CD8-positive, alpha-beta memory T cell (primary cell): Measurements from ENCODE around the gene FDX2. TPM values are rescaled to one million over a fixed set of nuclear protein-coding genes. Genes with fewer than 3 reads are reported as not detected.

Source experiments
- CTCF ChIA-PET: fragments of 350-600 bp; sonication (Branson Sonifier 250); formaldehyde crosslinking; loops from one replicate; lab custom pipeline; 2021; ENCODE audit warnings: antibody characterized with exemption; lab: Charles Lee
- POLR2A ChIA-PET: fragments of 350-600 bp; sonication (Branson Sonifier 250); formaldehyde crosslinking; loops from one replicate; lab custom pipeline; 2021; ENCODE audit warnings: antibody characterized with exemption; lab: Charles Lee
- DNase-seq, 5 donors: peaks; one replicate each; pipeline versions ENCODE4 v3.0.0 to v3.0.0-alpha.2; 2020 to 2022; ENCODE audit warnings: mixed read lengths in 1 of 5
- H3K27ac ChIP-seq: one replicate; pipeline ENCODE4 v1.7.0; 2013; ENCODE audit warnings: low read depth, mild to moderate bottlenecking, low read length, moderate library complexity
- H3K27me3 ChIP-seq: 2 replicates; pipeline ENCODE4 v1.7.0; 2013; ENCODE audit warnings: low read length, mild to moderate bottlenecking; ENCODE audit not compliant: insufficient read depth, poor library complexity, severe bottlenecking
- H3K36me3 ChIP-seq: 2 replicates; pipeline ENCODE4 v1.7.0; 2013; ENCODE audit warnings: mild to moderate bottlenecking, low read length, moderate library complexity; ENCODE audit not compliant: insufficient read depth
- H3K4me1 ChIP-seq: 2 replicates; pipeline ENCODE4 v1.7.0; 2013; ENCODE audit warnings: mild to moderate bottlenecking, low read length, moderate library complexity; ENCODE audit not compliant: insufficient read depth
- H3K4me3 ChIP-seq: 2 replicates; pipeline ENCODE4 v1.7.0; 2013; ENCODE audit warnings: mild to moderate bottlenecking, low read length
- H3K9me3 ChIP-seq: 2 replicates; pipeline ENCODE4 v1.7.0; 2013; ENCODE audit warnings: mild to moderate bottlenecking, low read length
- H3K27ac Mint-ChIP-seq, 8 donors: one replicate each; pipeline ENCODE4 v1.8.0; 2020 to 2021; ENCODE audit warnings: mixed read lengths in 8 of 8, mild to moderate bottlenecking in 6 of 8, inconsistent platforms in 3 of 8, moderate library complexity in 3 of 8
- H3K27me3 Mint-ChIP-seq, 2 donors: one replicate each; pipeline ENCODE4 v1.8.0; 2020 to 2021; ENCODE audit warnings: mixed read lengths in 2 of 2, mild to moderate bottlenecking in 1 of 2, moderate library complexity in 1 of 2
- H3K36me3 Mint-ChIP-seq, 3 donors: one replicate each; pipeline ENCODE4 v1.8.0; 2020 to 2021; ENCODE audit warnings: mixed read lengths in 3 of 3, inconsistent platforms in 1 of 3, mild to moderate bottlenecking in 1 of 3
- H3K4me1 Mint-ChIP-seq, 3 donors: one replicate each; pipeline ENCODE4 v1.8.0; 2020 to 2021; ENCODE audit warnings: mixed read lengths in 3 of 3, inconsistent platforms in 1 of 3, mild to moderate bottlenecking in 1 of 3
- H3K4me3 Mint-ChIP-seq, 7 donors: one replicate each; pipeline ENCODE4 v1.8.0; 2020 to 2021; ENCODE audit warnings: mixed read lengths in 7 of 7, mild to moderate bottlenecking in 6 of 7, moderate library complexity in 4 of 7, inconsistent platforms in 2 of 7
- H3K9me3 Mint-ChIP-seq, 5 donors: one replicate each; pipeline ENCODE4 v1.8.0; 2020 to 2022; ENCODE audit warnings: mixed read lengths in 5 of 5, mild to moderate bottlenecking in 3 of 5, moderate library complexity in 2 of 5, inconsistent platforms in 1 of 5
- polyA plus RNA-seq: library from polyadenylated mRNA; unstranded; fragments of 300-500 nt; fragmentation: Illumina TruSeq; gene quantifications from one replicate; pipeline ENCODE4 v1.2.3, GENCODE V29; 2021
- total RNA-seq, 2 experiments: library from RNA; stranded (reverse); gene quantifications; one replicate each; pipeline ENCODE4 v1.2.3, GENCODE V29; 2021

The FDX2 gene
- total and polyA plus RNA-seq, 3 experiments from 2014 or later: 16.1 to 30.0 (median 29.6) TPM

- peaks cover 54% of the 10 kb centered on the region for H3K27me3 ChIP-seq
- no peak for DNase-seq
- ChIA-PET CTCF (interaction anchor here (1.8 to 8.0 kb wide), 4 partner anchors 13 to 131 kb away, joined by 4 to 71 read pairs (median 5); partner anchors contain the start of genes ICAM1 and RAVER1), POLR2A (interaction anchor here (1.4 to 7.6 kb wide), 2 partner anchors 22 to 425 kb away, joined by 3 to 47 read pairs; partner anchors contain the start of gene ICAM1)
- no peaks in the 10 kb centered on the region for H3K36me3 Mint-ChIP-seq
- H3K27me3 Mint-ChIP-seq: peaks cover 54 to 57% of the 10 kb centered on the region in 2 donors
- H3K36me3 ChIP-seq: no peaks in the 10 kb centered on the region
- peak overlapping the region; percentile 38 for H3K4me3 ChIP-seq
- H3K9me3 Mint-ChIP-seq: no peaks in the 10 kb centered on the region
- H3K27ac Mint-ChIP-seq: peak overlapping the region in 3 of 8 donors; percentile 60 to 88 (median 73)
- H3K9me3 ChIP-seq: no peaks in the 10 kb centered on the region
- H3K4me1 ChIP-seq: peaks cover 69% of the 10 kb centered on the region
- peaks cover 50 to 66% (median 52%) of the 10 kb centered on the region in 3 donors for H3K4me1 Mint-ChIP-seq
- peak overlapping the region; percentile 51 for H3K27ac ChIP-seq
- H3K4me3 Mint-ChIP-seq: peak overlapping the region; percentile 76 to 93 (median 83)
Observed at GRCh38 chr19:10292789-10293636, 22.8 kb downstream of the FDX2 start.

- no peaks in the 10 kb centered on the region for H3K9me3 Mint-ChIP-seq
- H3K4me1 Mint-ChIP-seq: peaks cover 56 to 73% (median 59%) of the 10 kb centered on the region in 3 donors
- peaks cover 76% of the 10 kb centered on the region for H3K4me1 ChIP-seq
- ChIA-PET POLR2A (interaction anchor here (1.3 to 7.6 kb wide), 3 partner anchors 12 to 426 kb away, joined by 3 to 47 read pairs (median 5); partner anchors contain the start of gene ICAM1), CTCF (interaction anchor here (1.2 to 8.0 kb wide), 9 partner anchors 12 to 131 kb away, joined by 3 to 71 read pairs (median 5); partner anchors contain the start of genes ICAM1 and RAVER1)
- no peaks in the 10 kb centered on the region for H3K9me3 ChIP-seq
- peak overlapping the region; percentile 69 for H3K27ac ChIP-seq
- peaks cover 61% of the 10 kb centered on the region for H3K27me3 ChIP-seq
- H3K27ac Mint-ChIP-seq: peak overlapping the region in 6 of 8 donors; percentile 11 to 88 (median 52)
- no peaks in the 10 kb centered on the region for H3K36me3 ChIP-seq
- H3K4me3 Mint-ChIP-seq: peak overlapping the region; percentile 76 to 93 (median 83)
- peaks cover 60 to 61% of the 10 kb centered on the region in 2 donors for H3K27me3 Mint-ChIP-seq
- DNase-seq: peak; percentile 52 to 78 (median 61)
- no peaks in the 10 kb centered on the region for H3K36me3 Mint-ChIP-seq
- H3K4me3 ChIP-seq: peak overlapping the region; percentile 62
Observed at GRCh38 chr19:10292206-10292788, 23.5 kb downstream of the FDX2 start.

- no peak for DNase-seq
- Mint-ChIP-seq H3K36me3 (peaks cover 0 to under 1% (median 0%) of the 10 kb centered on the region in 3 donors), H3K4me3 (peak overlapping the region; percentile 76 to 93 (median 83)), H3K27me3 (peaks cover 61 to 62% of the 10 kb centered on the region in 2 donors), H3K4me1 (peaks cover 61 to 79% (median 65%) of the 10 kb centered on the region in 3 donors), H3K27ac (peak overlapping the region in 6 of 8 donors; percentile 27 to 88 (median 52)), H3K9me3 (no peaks in the 10 kb centered on the region)
- Histone ChIP-seq H3K27ac (peak overlapping the region; percentile 69), H3K4me3 (peak overlapping the region; percentile 62), H3K36me3 (no peaks in the 10 kb centered on the region), H3K4me1 (peaks cover 82% of the 10 kb centered on the region), H3K27me3 (peaks cover 63% of the 10 kb centered on the region), H3K9me3 (no peaks in the 10 kb centered on the region)
- ChIA-PET POLR2A (interaction anchor here (0.6 to 7.6 kb wide), 4 partner anchors 11 to 427 kb away, joined by 3 to 47 read pairs (median 4); partner anchors contain the start of gene ICAM1), CTCF (interaction anchor here (1.2 to 8.0 kb wide), 9 partner anchors 11 to 132 kb away, joined by 3 to 71 read pairs (median 5); partner anchors contain the start of genes ICAM1 and RAVER1)
Observed at GRCh38 chr19:10291554-10292205, 24.1 kb downstream of the FDX2 start.

GRCh38 chr19:10290876-10291553 lies 24.8 kb downstream of the FDX2 start:
- peaks cover 63% of the 10 kb centered on the region for H3K27me3 ChIP-seq
- POLR2A ChIA-PET: interaction anchor here (0.6 to 7.6 kb wide), 5 partner anchors 11 to 427 kb away, joined by 3 to 47 read pairs (median 3); partner anchors contain the start of gene ICAM1
- H3K9me3 Mint-ChIP-seq: no peaks in the 10 kb centered on the region
- H3K4me1 ChIP-seq: peaks cover 87% of the 10 kb centered on the region
- H3K27ac Mint-ChIP-seq: peak overlapping the region in 4 of 8 donors; percentile 29 to 88 (median 45)
- H3K27ac ChIP-seq: peak overlapping the region; percentile 69
- peak overlapping the region; percentile 62 for H3K4me3 ChIP-seq
- H3K4me1 Mint-ChIP-seq: peaks cover 66 to 86% (median 72%) of the 10 kb centered on the region in 3 donors
- no peaks in the 10 kb centered on the region for H3K9me3 ChIP-seq
- H3K27me3 Mint-ChIP-seq: peaks cover 61 to 62% of the 10 kb centered on the region in 2 donors
- peak; percentile 29 to 71 (median 42) for DNase-seq
- CTCF ChIA-PET: interaction anchor here (1.2 to 8.0 kb wide), 9 partner anchors 11 to 133 kb away, joined by 3 to 71 read pairs (median 5); partner anchors contain the start of genes ICAM1 and RAVER1
- H3K36me3 ChIP-seq: no peaks in the 10 kb centered on the region
- peaks cover 0 to 6% (median under 1%) of the 10 kb centered on the region in 3 donors for H3K36me3 Mint-ChIP-seq
- H3K4me3 Mint-ChIP-seq: peak overlapping the region; percentile 76 to 93 (median 83)

GRCh38 chr19:10290357-10290875 lies 25.4 kb downstream of the FDX2 start:
- POLR2A ChIA-PET: interaction anchor here (1.2 to 7.6 kb wide), 3 partner anchors 17 to 43 kb away, joined by 3 to 47 read pairs (median 9); partner anchors contain the start of genes ICAM1 and RAVER1
- peaks cover 4 to 12% (median 6%) of the 10 kb centered on the region in 3 donors for H3K36me3 Mint-ChIP-seq
- H3K36me3 ChIP-seq: peaks cover 2% of the 10 kb centered on the region
- peaks cover 63 to 81% (median 72%) of the 10 kb centered on the region in 3 donors for H3K4me1 Mint-ChIP-seq
- H3K9me3 Mint-ChIP-seq: no peaks in the 10 kb centered on the region
- H3K4me1 ChIP-seq: peaks cover 84% of the 10 kb centered on the region
- H3K27me3 Mint-ChIP-seq: peaks cover 57 to 61% of the 10 kb centered on the region in 2 donors
- H3K27ac ChIP-seq: peak overlapping the region; percentile 69
- DNase-seq: no peak
- no peaks in the 10 kb centered on the region for H3K9me3 ChIP-seq
- H3K27me3 ChIP-seq: peaks cover 63% of the 10 kb centered on the region
- H3K4me3 ChIP-seq: peak overlapping the region; percentile 62
- peak overlapping the region; percentile 76 to 93 (median 83) for H3K4me3 Mint-ChIP-seq
- peak overlapping the region in 4 of 8 donors; percentile 29 to 88 (median 69) for H3K27ac Mint-ChIP-seq
- CTCF ChIA-PET: interaction anchor here (1.2 to 8.0 kb wide), 3 partner anchors 18 to 98 kb away, joined by 3 to 71 read pairs (median 12); partner anchors contain the start of gene ICAM1

GRCh38 chr19:10289836-10290356 lies 25.9 kb downstream of the FDX2 start, which contains the start of gene ICAM5:
ICAM5 (plus strand) TSS chr19:10289952; CDS start chr19:10290044, 92 bp downstream.
- Histone ChIP-seq H3K9me3 (no peaks in the 10 kb centered on the region), H3K27me3 (peaks cover 59% of the 10 kb centered on the region), H3K4me3 (peak within 1 kb of the TSS; percentile 62), H3K4me1 (peaks cover 80% of the 10 kb centered on the region), H3K36me3 (peaks cover 8% of the 10 kb centered on the region), H3K27ac (peak within 1 kb of the TSS; percentile 69)
- Mint-ChIP-seq H3K4me1 (peaks cover 65 to 76% (median 76%) of the 10 kb centered on the region in 3 donors), H3K4me3 (peak within 1 kb of the TSS; percentile 76 to 93 (median 83)), H3K9me3 (no peaks in the 10 kb centered on the region), H3K36me3 (peaks cover 9 to 17% (median 12%) of the 10 kb centered on the region in 3 donors), H3K27ac (peak within 1 kb of the TSS; percentile 10 to 88 (median 66)), H3K27me3 (peaks cover 57 to 58% of the 10 kb centered on the region in 2 donors)
- ChIA-PET CTCF (interaction anchor here (0.8 to 8.0 kb wide), 6 partner anchors 17 to 135 kb away, joined by 3 to 71 read pairs (median 6); partner anchors contain the start of gene ICAM1), POLR2A (interaction anchor here (0.6 to 7.6 kb wide), 7 partner anchors 16 to 165 kb away, joined by 3 to 47 read pairs (median 4); partner anchors contain the start of genes ICAM1, RAVER1 and TYK2)
- DNase-seq: peak in 3 of 5 donors; percentile 27 to 64 (median 29)
